Activated CD8-positive, alpha-beta memory T cell treated with anti-CD3 and anti-CD28 coated beads for 1 hour (primary cell): ENCODE results near the gene CPAMD8.

Source experiments
- DNase-seq, 2 donors: peaks; one replicate each; pipeline ENCODE4 v3.0.0-alpha.2; 2020; ENCODE audit warnings: low read depth in 1 of 2; ENCODE audit errors: extremely low read depth in 1 of 2

Gene CPAMD8

GRCh38 chr19:17026706-17027534 is at the start of gene CPAMD8:
Gene CPAMD8 (minus strand): TSS chr19:17026810. CDS start chr19:17026642, 168 bp downstream.
- no peak for DNase-seq

GRCh38 chr19:17075864-17076542 is 49.4 kb upstream of the CPAMD8 start:
- peak in 1 of 2 donors; percentile 27 for DNase-seq

GRCh38 chr19:17075035-17075863 is 48.6 kb upstream of the CPAMD8 start, which contains the start of the genes HAUS8 and MYO9B:
Gene HAUS8 (minus strand): TSS chr19:17075452. CDS start chr19:17075422, 30 bp downstream.
Gene MYO9B (plus strand): TSS chr19:17075777. CDS start chr19:17101718, 25,941 bp downstream.
- DNase-seq: peak; percentile 98

- no peak for DNase-seq
These were observed 48.0 kb upstream of the CPAMD8 start for GRCh38 chr19:17074634-17075034.

GRCh38 chr19:17073869-17074633 is 47.4 kb upstream of the CPAMD8 start:
- no peak for DNase-seq

GRCh38 chr19:17070912-17071311 is 44.3 kb upstream of the CPAMD8 start:
- no peak for DNase-seq

- DNase-seq: no peak
These were observed 43.8 kb upstream of the CPAMD8 start for GRCh38 chr19:17070421-17070820.

GRCh38 chr19:17069193-17069592 is 42.6 kb upstream of the CPAMD8 start:
- DNase-seq: no peak

- no peak for DNase-seq
These were observed 36.8 kb upstream of the CPAMD8 start for GRCh38 chr19:17063428-17063827.

- DNase-seq: no peak
These were observed 35.1 kb upstream of the CPAMD8 start for GRCh38 chr19:17061691-17062090.

GRCh38 chr19:17061205-17061604 is 34.6 kb upstream of the CPAMD8 start:
- DNase-seq: no peak

GRCh38 chr19:17060802-17061201 is 34.2 kb upstream of the CPAMD8 start:
- DNase-seq: no peak

- no peak for DNase-seq
These were observed 31.6 kb upstream of the CPAMD8 start for GRCh38 chr19:17058236-17058635.

- no peak for DNase-seq
These were observed 29.0 kb upstream of the CPAMD8 start for GRCh38 chr19:17055636-17056035.

GRCh38 chr19:17054746-17055145 is 28.1 kb upstream of the CPAMD8 start:
- no peak for DNase-seq

- DNase-seq: no peak
These were observed 25.8 kb upstream of the CPAMD8 start for GRCh38 chr19:17052439-17052838.

- DNase-seq: no peak
These were observed 23.2 kb upstream of the CPAMD8 start for GRCh38 chr19:17049711-17050280.

- no peak for DNase-seq
These were observed 22.4 kb upstream of the CPAMD8 start for GRCh38 chr19:17048885-17049453.

- DNase-seq: no peak
These were observed 19.4 kb upstream of the CPAMD8 start for GRCh38 chr19:17045907-17046502.
